HEK293T (cell line): ENCODE measurements around the gene STK36.

Experiments used
- CTCF ChIA-PET: fragments of 350-600 bp; formaldehyde crosslinking; extraction: SDS; loops from one replicate; lab custom pipeline; 2021; ENCODE audit warnings: antibody characterized with exemption, inconsistent platforms; lab: Yijun Ruan, JAX
- POLR2A ChIA-PET: fragments of 350-600 bp; formaldehyde crosslinking; extraction: SDS; loops from one replicate; lab custom pipeline; 2020; ENCODE audit warnings: antibody characterized with exemption, inconsistent platforms; lab: Yijun Ruan, JAX
- DNase-seq: peaks from one replicate; pipeline ENCODE4 v3.0.0; 2012; ENCODE audit warnings: mixed read lengths; ENCODE audit errors: extremely low spot score
- ARNT ChIP-seq: fragments of 450-650 bp; IDR thresholded peaks from 2 replicates; pipeline ENCODE4 v1.6.1; 2017; ENCODE audit warnings: mild to moderate bottlenecking
- BHLHE40 ChIP-seq: fragments of 450-650 bp; IDR thresholded peaks from 2 replicates; pipeline ENCODE4 v1.6.1; 2016; ENCODE audit warnings: mild to moderate bottlenecking, moderate library complexity, borderline replicate concordance
- CTBP1 ChIP-seq: fragments of 450-650 bp; IDR thresholded peaks from 2 replicates; pipeline ENCODE4 v1.6.1; 2016; ENCODE audit warnings: borderline replicate concordance
- ELF4 ChIP-seq: fragments of 450-650 bp; IDR thresholded peaks from 2 replicates; pipeline ENCODE4 v1.6.1; 2017; ENCODE audit warnings: antibody characterized with exemption
- FOXA1 ChIP-seq: fragments of 450-650 bp; IDR thresholded peaks from 2 replicates; pipeline ENCODE4 v1.6.1; 2016; ENCODE audit warnings: mild to moderate bottlenecking
- FOXK2 ChIP-seq: fragments of 450-650 bp; IDR thresholded peaks from 2 replicates; pipeline ENCODE4 v1.6.1; 2016; ENCODE audit warnings: mild to moderate bottlenecking
- FOXM1 ChIP-seq: fragments of 450-650 bp; IDR thresholded peaks from 2 replicates; pipeline ENCODE4 v1.6.1; 2017; ENCODE audit warnings: mild to moderate bottlenecking, borderline replicate concordance
- HDGF ChIP-seq: fragments of 450-650 bp; IDR thresholded peaks from 2 replicates; pipeline ENCODE4 v1.6.1; 2017; ENCODE audit warnings: antibody characterized with exemption, borderline replicate concordance
- L3MBTL2 ChIP-seq: fragments of 450-650 bp; conservative IDR thresholded peaks from 2 replicates; pipeline ENCODE4 v1.6.1; 2016; ENCODE audit warnings: mild to moderate bottlenecking
- LEF1 ChIP-seq: fragments of 450-650 bp; IDR thresholded peaks from 2 replicates; pipeline ENCODE4 v1.6.1; 2017; ENCODE audit warnings: mild to moderate bottlenecking, borderline replicate concordance
- NFRKB ChIP-seq: fragments of 450-650 bp; IDR thresholded peaks from 2 replicates; pipeline ENCODE4 v1.6.1; 2016; ENCODE audit warnings: mild to moderate bottlenecking, moderate library complexity
- PKNOX1 ChIP-seq: fragments of 450-650 bp; IDR thresholded peaks from 2 replicates; pipeline ENCODE4 v1.6.1; 2016
- SP1 ChIP-seq: fragments of 450-650 bp; IDR thresholded peaks from 2 replicates; pipeline ENCODE4 v1.6.1; 2017
- SUZ12 ChIP-seq: fragments of 450-650 bp; IDR thresholded peaks from 2 replicates; pipeline ENCODE4 v1.6.1; 2016; ENCODE audit warnings: mild to moderate bottlenecking
- TARDBP ChIP-seq: fragments of 450-650 bp; IDR thresholded peaks from 2 replicates; pipeline ENCODE4 v1.6.1; 2016
- ZNF384 ChIP-seq: fragments of 450-650 bp; IDR thresholded peaks from 2 replicates; pipeline ENCODE4 v1.6.1; 2016

STK36 gene

GRCh38 chr2:218631837-218632236, 40.0 kb upstream of the STK36 start:
- TF ChIP-seq FOXA1 (no peak), LEF1 (no peak), ARNT (no peak), SP1 (no peak), CTBP1 (no peak), FOXM1 (no peak), PKNOX1 (no peak), NFRKB (no peak), SUZ12 (no peak)
- DNase-seq = no peak
- ChIA-PET CTCF (interaction anchor here (0.6 kb wide), 1 partner anchor 165 kb away, joined by 3 read pairs; no protein-coding TSS in a partner anchor), POLR2A (interaction anchor here (0.6 kb wide), 1 partner anchor 44 kb away, joined by 3 read pairs; no protein-coding TSS in a partner anchor)

- ChIA-PET CTCF (no interaction called here), POLR2A (no interaction called here)
- DNase-seq = no peak
- no peak for TF ChIP-seq ARNT
- TF ChIP-seq FOXM1 = no peak
- no peak for TF ChIP-seq NFRKB
- no peak for TF ChIP-seq TARDBP
- TF ChIP-seq L3MBTL2 = no peak
- TF ChIP-seq ELF4 = no peak
- TF ChIP-seq FOXA1 = no peak
- TF ChIP-seq PKNOX1 = no peak
- no peak for TF ChIP-seq ZNF384
- TF ChIP-seq CTBP1 = no peak
- TF ChIP-seq FOXK2 = no peak
- no peak for TF ChIP-seq SP1
Measured at GRCh38 chr2:218635719-218636118, 36.2 kb upstream of the STK36 start.

- no peak for TF ChIP-seq PKNOX1
- no peak for TF ChIP-seq ELF4
- ChIA-PET POLR2A (no interaction called here), CTCF (no interaction called here)
- no peak for DNase-seq
Measured at GRCh38 chr2:218638372-218638771, 33.5 kb upstream of the STK36 start.

GRCh38 chr2:218642121-218642656, 29.7 kb upstream of the STK36 start:
- DNase-seq = no peak
- POLR2A ChIA-PET = interaction anchor here (1.3 to 1.5 kb wide), 2 partner anchors 16 to 17 kb away, joined by 4 to 5 read pairs; partner anchors contain the start of genes BCS1L and ZNF142
- TF ChIP-seq FOXM1 = no peak
- no peak for TF ChIP-seq ELF4
- no peak for TF ChIP-seq NFRKB
- no peak for TF ChIP-seq ARNT
- TF ChIP-seq TARDBP = no peak
- TF ChIP-seq CTBP1 = no peak
- no peak for TF ChIP-seq L3MBTL2
- TF ChIP-seq BHLHE40 = no peak
- CTCF ChIA-PET = no interaction called here

- ChIA-PET POLR2A (interaction anchor here (1.3 to 1.5 kb wide), 2 partner anchors 16 to 17 kb away, joined by 4 to 5 read pairs; partner anchors contain the start of genes BCS1L and ZNF142), CTCF (no interaction called here)
- TF ChIP-seq PKNOX1 (no peak), LEF1 (no peak), NFRKB (no peak), HDGF (no peak), ELF4 (no peak)
- DNase-seq = no peak
Measured at GRCh38 chr2:218642786-218643185, 29.1 kb upstream of the STK36 start.

GRCh38 chr2:218643751-218644310, 28.1 kb upstream of the STK36 start:
- DNase-seq = no peak
- ChIA-PET CTCF (no interaction called here), POLR2A (interaction anchor here (1.0 to 1.3 kb wide), 2 partner anchors 9 to 16 kb away, joined by 5 to 6 read pairs; partner anchors contain the start of genes BCS1L and ZNF142)
- TF ChIP-seq BHLHE40 (no peak), LEF1 (no peak), ELF4 (no peak)
